HCT116 (cell line): ENCODE measurements around the gene CASTOR2.
"Not testable (repeated sequence)": the region's sequence is repeated elsewhere in the genome, so short reads cannot be mapped to it uniquely, and the experiment has no call there.

Experiments used
- EZH2 ChIP-seq: fragments of 200-600 bp; sonication (generic); IDR thresholded peaks from 2 replicates; pipeline ENCODE4 v1.6.1; 2017; ENCODE audit warnings: antibody characterized with exemption, mixed run types
- POLR2A ChIP-seq: IDR thresholded peaks from 2 replicates; pipeline ENCODE4 v1.7.0; 2011; ENCODE audit warnings: borderline replicate concordance; ENCODE audit not compliant: insufficient read depth, insufficient read length; ENCODE audit errors: extremely low read depth
- POLR2AphosphoS5 ChIP-seq: IDR thresholded peaks from 2 replicates; pipeline ENCODE4 v1.6.1; 2011; ENCODE audit warnings: mild to moderate bottlenecking, low read depth, low read length, moderate library complexity
- RAD21 ChIP-seq: IDR thresholded peaks from 2 replicates; pipeline ENCODE4 v1.6.1; 2012; ENCODE audit warnings: low read depth, mild to moderate bottlenecking
- SIN3A ChIP-seq: IDR thresholded peaks from 2 replicates; pipeline ENCODE4 v1.6.1; 2012; ENCODE audit warnings: low read depth
- SRF ChIP-seq: IDR thresholded peaks from 2 replicates; pipeline ENCODE4 v1.6.1; 2012; ENCODE audit warnings: low read depth
- ZNF274 ChIP-seq: fragments of 200-500 bp; sonication (Bioruptor generic); IDR thresholded peaks from 2 replicates; pipeline ENCODE4 v1.6.1; 2014; ENCODE audit warnings: mild to moderate bottlenecking, low read depth, low read length, inconsistent platforms
- TF ChIP-seq, protein P1 (sequence below), 3 experiments: fragments of 200-600 bp in 1 of 3; sonication (generic) in 1 of 3; IDR thresholded peaks in 2 of 3; conservative IDR thresholded peaks in 1 of 3; 2 replicates each; pipeline ENCODE4 v1.5.1; 2012 to 2017; ENCODE audit warnings: low read depth in 2 of 3, low read length in 2 of 3, antibody characterized with exemption in 1 of 3, borderline replicate concordance in 1 of 3, control low read depth in 1 of 3, mild to moderate bottlenecking in 1 of 3, mixed read lengths in 1 of 3, mixed run types in 1 of 3, moderate library complexity in 1 of 3; ENCODE audit not compliant: insufficient read depth in 1 of 3
- TF ChIP-seq, protein P2 (sequence below): IDR thresholded peaks from 2 replicates; pipeline ENCODE4 v1.6.1; 2012; ENCODE audit warnings: low read depth

DNA sequence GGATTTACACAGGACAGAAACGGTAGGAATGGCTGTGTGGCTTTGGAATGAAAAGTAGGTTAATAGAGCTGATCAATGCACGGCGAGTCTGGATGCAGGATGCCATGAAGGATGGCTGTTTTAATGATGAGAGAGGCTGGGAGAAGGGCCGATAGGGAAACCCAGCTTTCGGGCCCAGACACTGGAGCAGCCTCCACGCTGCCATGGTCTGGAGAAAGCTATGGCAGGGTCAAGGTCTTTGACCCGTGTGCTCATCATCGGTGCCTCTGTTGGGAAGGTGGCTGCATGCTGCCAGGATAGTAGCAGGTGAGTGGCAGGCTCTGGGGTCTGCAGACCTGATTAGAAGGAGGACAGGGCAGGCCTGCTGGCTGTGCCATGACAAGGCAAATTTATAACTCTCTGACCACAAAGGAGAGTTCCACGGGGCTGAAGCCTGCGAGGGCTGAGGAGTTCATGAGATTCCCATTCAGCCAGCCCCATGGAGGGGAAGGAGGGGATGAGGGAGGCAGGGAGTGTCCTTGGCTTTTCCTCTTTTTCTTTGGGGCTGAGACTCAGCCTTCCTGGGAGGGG is 42.1 kb upstream of the CASTOR2 start:
- not testable (repeated sequence) for TF ChIP-seq POLR2AphosphoS5, ZNF274, EZH2, POLR2A, SRF, SIN3A, RAD21
- TF ChIP-seq, protein P1, sequence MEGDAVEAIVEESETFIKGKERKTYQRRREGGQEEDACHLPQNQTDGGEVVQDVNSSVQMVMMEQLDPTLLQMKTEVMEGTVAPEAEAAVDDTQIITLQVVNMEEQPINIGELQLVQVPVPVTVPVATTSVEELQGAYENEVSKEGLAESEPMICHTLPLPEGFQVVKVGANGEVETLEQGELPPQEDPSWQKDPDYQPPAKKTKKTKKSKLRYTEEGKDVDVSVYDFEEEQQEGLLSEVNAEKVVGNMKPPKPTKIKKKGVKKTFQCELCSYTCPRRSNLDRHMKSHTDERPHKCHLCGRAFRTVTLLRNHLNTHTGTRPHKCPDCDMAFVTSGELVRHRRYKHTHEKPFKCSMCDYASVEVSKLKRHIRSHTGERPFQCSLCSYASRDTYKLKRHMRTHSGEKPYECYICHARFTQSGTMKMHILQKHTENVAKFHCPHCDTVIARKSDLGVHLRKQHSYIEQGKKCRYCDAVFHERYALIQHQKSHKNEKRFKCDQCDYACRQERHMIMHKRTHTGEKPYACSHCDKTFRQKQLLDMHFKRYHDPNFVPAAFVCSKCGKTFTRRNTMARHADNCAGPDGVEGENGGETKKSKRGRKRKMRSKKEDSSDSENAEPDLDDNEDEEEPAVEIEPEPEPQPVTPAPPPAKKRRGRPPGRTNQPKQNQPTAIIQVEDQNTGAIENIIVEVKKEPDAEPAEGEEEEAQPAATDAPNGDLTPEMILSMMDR (IDR thresholded peaks at IDR 0.05 in 2 of 3, conservative IDR thresholded peaks at IDR 0.05 in 1 of 3; ENCODE audit: borderline replicate concordance in 1 of 3, insufficient read depth in 1 of 3, low read depth in 2 of 3, low read length in 2 of 3) = not testable (repeated sequence)
- TF ChIP-seq, protein P2, sequence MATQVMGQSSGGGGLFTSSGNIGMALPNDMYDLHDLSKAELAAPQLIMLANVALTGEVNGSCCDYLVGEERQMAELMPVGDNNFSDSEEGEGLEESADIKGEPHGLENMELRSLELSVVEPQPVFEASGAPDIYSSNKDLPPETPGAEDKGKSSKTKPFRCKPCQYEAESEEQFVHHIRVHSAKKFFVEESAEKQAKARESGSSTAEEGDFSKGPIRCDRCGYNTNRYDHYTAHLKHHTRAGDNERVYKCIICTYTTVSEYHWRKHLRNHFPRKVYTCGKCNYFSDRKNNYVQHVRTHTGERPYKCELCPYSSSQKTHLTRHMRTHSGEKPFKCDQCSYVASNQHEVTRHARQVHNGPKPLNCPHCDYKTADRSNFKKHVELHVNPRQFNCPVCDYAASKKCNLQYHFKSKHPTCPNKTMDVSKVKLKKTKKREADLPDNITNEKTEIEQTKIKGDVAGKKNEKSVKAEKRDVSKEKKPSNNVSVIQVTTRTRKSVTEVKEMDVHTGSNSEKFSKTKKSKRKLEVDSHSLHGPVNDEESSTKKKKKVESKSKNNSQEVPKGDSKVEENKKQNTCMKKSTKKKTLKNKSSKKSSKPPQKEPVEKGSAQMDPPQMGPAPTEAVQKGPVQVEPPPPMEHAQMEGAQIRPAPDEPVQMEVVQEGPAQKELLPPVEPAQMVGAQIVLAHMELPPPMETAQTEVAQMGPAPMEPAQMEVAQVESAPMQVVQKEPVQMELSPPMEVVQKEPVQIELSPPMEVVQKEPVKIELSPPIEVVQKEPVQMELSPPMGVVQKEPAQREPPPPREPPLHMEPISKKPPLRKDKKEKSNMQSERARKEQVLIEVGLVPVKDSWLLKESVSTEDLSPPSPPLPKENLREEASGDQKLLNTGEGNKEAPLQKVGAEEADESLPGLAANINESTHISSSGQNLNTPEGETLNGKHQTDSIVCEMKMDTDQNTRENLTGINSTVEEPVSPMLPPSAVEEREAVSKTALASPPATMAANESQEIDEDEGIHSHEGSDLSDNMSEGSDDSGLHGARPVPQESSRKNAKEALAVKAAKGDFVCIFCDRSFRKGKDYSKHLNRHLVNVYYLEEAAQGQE = not testable (repeated sequence)
